Measurements from ENCODE around the gene PRR20E.
"Not testable (repeated sequence)": the region's sequence is repeated elsewhere in the genome, so short reads cannot be mapped to it uniquely, and the experiment has no call there.

PRR20E gene

GRCh38 chr13:57166897-57167296 lies at the start of gene PRR20E:
Gene PRR20E (plus strand): TSS chr13:57167197. CDS start chr13:57167584, 387 bp downstream.
- not testable (repeated sequence) for DNase-seq

- no peak for DNase-seq
These were observed 43.3 kb upstream of the PRR20E start for GRCh38 chr13:57123681-57124080.

GRCh38 chr13:57128909-57129308 lies 38.1 kb upstream of the PRR20E start:
- no peak for DNase-seq

- no peak for DNase-seq
These were observed 30.9 kb upstream of the PRR20E start for GRCh38 chr13:57136093-57136492.

- DNase-seq, result no peak
These were observed 29.4 kb upstream of the PRR20E start for GRCh38 chr13:57137585-57137984.

DNA sequence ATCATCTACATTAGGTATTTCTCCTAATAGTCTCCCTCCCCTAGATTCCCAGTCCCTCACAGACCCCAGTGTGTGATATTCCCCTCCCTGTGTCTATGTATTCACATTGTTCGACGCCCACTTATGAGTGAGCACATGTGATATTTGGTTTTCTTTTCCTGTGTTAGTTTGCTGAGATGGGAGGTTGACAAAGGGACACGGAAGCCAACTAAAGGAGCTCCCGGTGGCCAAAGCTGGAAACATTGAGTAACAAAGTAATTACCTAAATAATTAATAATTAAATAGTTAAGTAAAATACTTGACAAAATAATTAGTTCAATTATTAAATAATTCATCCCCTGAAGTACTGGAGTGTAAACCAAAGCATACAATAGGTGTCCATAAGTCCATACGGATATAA lies 28.0 kb upstream of the PRR20E start:
- DNase-seq, result no peak

GRCh38 chr13:57139781-57140180 lies 27.2 kb upstream of the PRR20E start:
- DNase-seq, result not testable (repeated sequence)

DNA sequence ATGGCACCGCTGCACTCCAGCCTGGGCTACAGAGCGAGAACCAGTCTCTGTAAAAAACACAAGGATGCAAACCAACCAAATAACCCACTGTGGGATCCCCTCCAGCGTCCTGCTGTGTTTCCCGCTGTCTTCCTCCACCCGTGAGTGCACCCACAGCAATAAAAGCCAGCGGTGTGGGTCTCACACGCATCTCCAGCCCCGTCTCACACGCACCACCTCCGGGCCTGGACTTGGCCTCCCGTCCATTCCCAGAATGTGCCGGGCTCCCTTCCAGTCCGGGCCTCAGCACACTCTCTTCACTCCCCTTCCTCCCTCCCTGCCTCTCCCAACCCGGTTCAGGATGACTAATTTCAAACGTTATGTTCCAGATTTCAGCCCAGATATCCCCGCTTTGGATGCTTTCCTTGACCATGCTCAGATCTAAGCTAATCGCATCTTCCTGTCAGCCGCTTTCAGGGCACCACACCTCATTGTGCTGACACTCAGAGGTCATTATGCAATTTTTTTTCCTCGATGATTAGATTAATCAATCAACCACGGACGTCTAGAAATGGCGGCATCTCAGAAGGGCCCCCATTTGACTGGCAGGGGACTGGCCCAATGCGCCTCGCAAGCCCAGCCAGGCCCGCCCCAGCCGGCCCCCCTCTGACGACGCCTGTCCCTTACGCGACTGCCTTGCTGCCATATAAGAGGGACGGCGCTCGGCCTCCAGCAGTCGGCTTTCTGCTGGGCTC lies 26.6 kb upstream of the PRR20E start, which contains the start of gene PRR20A:
Gene PRR20A, plus strand, starts transcription at position 684 of the 734 bp plus-strand sequence. CDS start 387 bp downstream, outside the sequence.
- DNase-seq, result not testable (repeated sequence)

- DNase-seq, result not testable (repeated sequence)
These were observed 19.8 kb upstream of the PRR20E start, which contains the start of gene PRR20B for GRCh38 chr13:57147188-57147587. Gene PRR20B (plus strand): TSS chr13:57147488. CDS start chr13:57147875, 387 bp downstream.

DNA sequence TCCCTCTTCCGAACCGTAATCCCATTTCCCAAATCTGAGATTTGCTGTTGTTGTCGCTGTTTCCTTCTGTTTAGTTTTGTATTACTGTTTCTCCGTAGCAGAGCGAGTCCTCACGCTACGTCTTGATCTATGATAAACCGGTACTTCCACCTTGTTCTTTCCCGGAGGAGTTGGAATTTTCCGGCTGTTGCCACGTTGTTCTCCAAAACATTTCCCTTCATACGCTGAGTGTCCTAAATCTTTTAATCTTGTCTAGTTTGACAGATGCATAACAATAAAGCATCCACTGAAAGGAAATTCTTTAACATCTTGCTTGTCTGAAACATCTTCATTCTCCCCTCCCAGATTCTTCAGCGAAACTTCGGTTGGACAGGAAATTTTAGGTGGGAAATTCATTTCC lies 18.9 kb upstream of the PRR20E start:
- DNase-seq, result not testable (repeated sequence)

GRCh38 chr13:57153761-57154160 lies 13.2 kb upstream of the PRR20E start, which contains the start of gene PRR20C:
Gene PRR20C (plus strand): TSS chr13:57154061. CDS start chr13:57154448, 387 bp downstream.
- DNase-seq, result not testable (repeated sequence)

GRCh38 chr13:57160332-57160731 lies 6.7 kb upstream of the PRR20E start, which contains the start of gene PRR20D:
Gene PRR20D (plus strand): TSS chr13:57160632. CDS start chr13:57161019, 387 bp downstream.
- DNase-seq, result not testable (repeated sequence)

GRCh38 chr13:57191667-57192066 lies 24.7 kb downstream of the PRR20E start:
- DNase-seq, result no peak

DNA sequence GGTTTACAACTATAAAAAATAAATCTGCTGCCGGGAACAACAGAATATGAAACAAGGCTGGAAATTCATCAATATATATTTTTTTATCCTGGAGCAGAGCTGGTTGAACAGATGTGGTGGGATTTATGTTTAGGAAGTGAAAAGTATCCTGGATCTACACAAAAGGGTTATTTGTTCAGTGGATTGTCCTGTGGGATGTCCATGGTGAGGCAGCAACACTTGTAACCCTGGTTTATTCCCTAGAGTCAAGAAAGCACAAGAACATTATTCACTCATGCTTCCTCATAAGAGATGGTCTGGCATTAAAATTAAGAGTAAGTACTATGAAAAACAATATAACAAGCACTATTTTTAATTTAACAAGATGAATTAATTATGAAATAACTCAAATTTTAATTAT lies 46.0 kb downstream of the PRR20E start:
- DNase-seq, result no peak
